B cell (primary cell): Measurements from ENCODE around the gene ENSA.
"Not testable (repeated sequence)": the region's sequence is repeated elsewhere in the genome, so short reads cannot be mapped to it uniquely, and the experiment has no call there.

Source experiments
- EZH2 ChIP-seq: IDR thresholded peaks from 2 replicates; pipeline ENCODE4 v1.6.1; 2012; ENCODE audit warnings: borderline replicate concordance, low read depth, mild to moderate bottlenecking, moderate library complexity, low read length; ENCODE audit not compliant: insufficient read depth, poor library complexity, severe bottlenecking
- TF ChIP-seq, protein P1 (sequence below): fragments of 200-600 bp; IDR thresholded peaks from one replicate; pipeline ENCODE4 v1.8.0; 2022; ENCODE audit warnings: antibody characterized with exemption, mild to moderate bottlenecking

- TF ChIP-seq, protein P1, sequence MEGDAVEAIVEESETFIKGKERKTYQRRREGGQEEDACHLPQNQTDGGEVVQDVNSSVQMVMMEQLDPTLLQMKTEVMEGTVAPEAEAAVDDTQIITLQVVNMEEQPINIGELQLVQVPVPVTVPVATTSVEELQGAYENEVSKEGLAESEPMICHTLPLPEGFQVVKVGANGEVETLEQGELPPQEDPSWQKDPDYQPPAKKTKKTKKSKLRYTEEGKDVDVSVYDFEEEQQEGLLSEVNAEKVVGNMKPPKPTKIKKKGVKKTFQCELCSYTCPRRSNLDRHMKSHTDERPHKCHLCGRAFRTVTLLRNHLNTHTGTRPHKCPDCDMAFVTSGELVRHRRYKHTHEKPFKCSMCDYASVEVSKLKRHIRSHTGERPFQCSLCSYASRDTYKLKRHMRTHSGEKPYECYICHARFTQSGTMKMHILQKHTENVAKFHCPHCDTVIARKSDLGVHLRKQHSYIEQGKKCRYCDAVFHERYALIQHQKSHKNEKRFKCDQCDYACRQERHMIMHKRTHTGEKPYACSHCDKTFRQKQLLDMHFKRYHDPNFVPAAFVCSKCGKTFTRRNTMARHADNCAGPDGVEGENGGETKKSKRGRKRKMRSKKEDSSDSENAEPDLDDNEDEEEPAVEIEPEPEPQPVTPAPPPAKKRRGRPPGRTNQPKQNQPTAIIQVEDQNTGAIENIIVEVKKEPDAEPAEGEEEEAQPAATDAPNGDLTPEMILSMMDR: not testable (repeated sequence)
- not testable (repeated sequence) for TF ChIP-seq EZH2
These were observed 55.8 kb downstream of the ENSA start for GRCh38 chr1:150573648-150574071.
